Duodenal mucosa (tissue), 2 donors: ENCODE data around the gene GRIK4.

Experiments used
- H3K27ac ChIP-seq: one replicate; pipeline ENCODE4 v1.7.0; 2013; ENCODE audit warnings: low read depth, low read length
- H3K27me3 ChIP-seq, 2 donors: one replicate each; pipeline ENCODE4 v1.7.0; 2013; ENCODE audit warnings: low read length in 2 of 2, control low read depth in 1 of 2; ENCODE audit not compliant: insufficient read depth in 2 of 2, control insufficient read depth in 1 of 2
- H3K36me3 ChIP-seq, 2 donors: one replicate each; pipeline ENCODE4 v1.7.0; 2013; ENCODE audit warnings: low read length in 2 of 2, control low read depth in 1 of 2; ENCODE audit not compliant: insufficient read depth in 2 of 2, control insufficient read depth in 1 of 2
- H3K4me1 ChIP-seq, 2 donors: one replicate each; pipeline ENCODE4 v1.7.0; 2013; ENCODE audit warnings: low read length in 2 of 2, control low read depth in 1 of 2; ENCODE audit not compliant: insufficient read depth in 2 of 2, control insufficient read depth in 1 of 2
- H3K4me3 ChIP-seq, 2 donors: one replicate each; pipeline ENCODE4 v1.7.0; 2013; ENCODE audit warnings: low read length in 2 of 2, low read depth in 1 of 2
- H3K9ac ChIP-seq, 2 donors: one replicate each; pipeline ENCODE4 v1.7.0; 2013; ENCODE audit warnings: low read length in 2 of 2, low read depth in 1 of 2
- H3K9me3 ChIP-seq, 2 donors: one replicate each; pipeline ENCODE4 v1.7.0; 2013; ENCODE audit warnings: low read length in 2 of 2, control low read depth in 1 of 2; ENCODE audit not compliant: control insufficient read depth in 1 of 2

The GRIK4 gene

DNA sequence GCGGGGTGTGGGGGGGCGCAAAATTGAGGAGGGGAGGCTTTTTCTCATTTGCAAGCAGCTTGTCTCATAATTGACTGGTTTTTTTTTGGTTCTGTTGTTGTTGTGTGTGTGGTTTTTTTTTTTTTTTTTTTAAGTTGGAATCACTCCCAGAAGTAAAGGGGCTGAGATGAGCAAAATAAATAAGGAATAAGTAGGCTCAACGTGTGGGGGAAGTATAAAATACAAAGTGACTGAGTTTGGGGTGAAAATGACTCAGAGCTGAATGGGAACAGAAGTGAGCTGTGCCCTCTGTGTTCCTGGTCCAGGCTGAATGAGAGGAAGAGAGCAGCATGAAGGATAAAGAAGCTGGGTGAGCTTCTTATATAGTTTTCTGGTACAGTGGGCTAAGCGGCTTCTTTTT is 90.0 kb downstream of the GRIK4 start:
- H3K9ac ChIP-seq, result no peak overlapping the region

GRCh38 chr11:120603071-120603470 is 91.5 kb downstream of the GRIK4 start:
- Histone ChIP-seq H3K27ac (no peak overlapping the region), H3K36me3 (no peaks in the 10 kb centered on the region), H3K4me3 (no peak overlapping the region), H3K4me1 (no peaks in the 10 kb centered on the region), H3K9ac (no peak overlapping the region), H3K9me3 (no peaks in the 10 kb centered on the region), H3K27me3 (no peaks in the 10 kb centered on the region)

More for the DNA sequence above, 90.0 kb downstream of the GRIK4 start:
- Histone ChIP-seq H3K4me1 (no peaks in the 10 kb centered on the region), H3K9me3 (no peaks in the 10 kb centered on the region), H3K36me3 (no peaks in the 10 kb centered on the region), H3K27me3 (no peaks in the 10 kb centered on the region), H3K27ac (no peak overlapping the region), H3K4me3 (no peak overlapping the region)

DNA sequence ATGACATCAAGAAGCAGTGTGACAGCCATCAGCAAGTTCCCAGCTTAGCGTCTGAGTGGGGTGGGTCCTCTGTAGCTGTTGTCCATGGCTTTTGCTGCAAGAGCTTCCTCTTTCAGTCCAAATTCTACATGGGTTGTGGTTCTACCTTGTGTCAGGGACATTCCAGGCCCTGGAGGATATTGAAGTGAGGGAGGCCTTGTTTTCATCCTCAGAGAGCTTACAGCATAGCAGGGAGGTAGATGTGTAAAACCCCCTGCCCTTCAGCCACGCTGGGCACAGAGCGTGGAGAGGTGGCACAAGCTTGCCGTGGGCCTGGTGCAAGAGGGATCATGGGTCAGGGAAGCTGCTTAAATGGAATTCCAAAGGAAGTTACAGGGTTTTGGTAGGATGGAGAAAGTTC is 93.9 kb downstream of the GRIK4 start:
- Histone ChIP-seq H3K27ac (no peak overlapping the region), H3K9ac (no peak overlapping the region), H3K4me3 (no peak overlapping the region), H3K36me3 (no peaks in the 10 kb centered on the region), H3K4me1 (peaks cover 9 to 12% of the 10 kb centered on the region in 2 donors), H3K27me3 (no peaks in the 10 kb centered on the region), H3K9me3 (no peaks in the 10 kb centered on the region)

- Histone ChIP-seq H3K4me3 (no peak overlapping the region), H3K36me3 (no peaks in the 10 kb centered on the region), H3K27ac (no peak overlapping the region), H3K9me3 (no peaks in the 10 kb centered on the region), H3K4me1 (peaks cover 9 to 12% of the 10 kb centered on the region in 2 donors), H3K9ac (no peak overlapping the region), H3K27me3 (no peaks in the 10 kb centered on the region)
Measured at GRCh38 chr11:120606211-120607010, 94.9 kb downstream of the GRIK4 start.

DNA sequence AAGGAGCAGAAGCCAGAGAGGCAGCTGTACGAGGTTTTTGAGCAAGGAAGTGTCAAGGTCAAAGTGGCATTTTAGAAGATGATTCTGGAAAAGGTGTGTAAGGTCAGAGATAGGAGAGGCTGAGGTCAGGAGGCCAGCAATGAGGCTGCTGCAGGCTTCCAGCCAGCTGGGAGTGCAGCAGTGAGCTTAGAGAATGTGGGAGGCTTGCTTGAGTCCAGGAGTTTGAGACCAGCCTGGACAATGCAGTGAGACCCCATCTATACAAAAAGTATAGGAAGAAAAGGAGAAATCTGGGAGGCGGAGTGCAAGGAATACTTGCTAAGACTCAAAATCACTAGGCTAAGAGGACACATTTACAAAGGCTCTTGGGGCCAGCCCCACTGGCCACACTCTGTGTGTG is 96.5 kb downstream of the GRIK4 start:
- Histone ChIP-seq H3K4me3 (no peak overlapping the region), H3K9me3 (no peaks in the 10 kb centered on the region), H3K27ac (no peak overlapping the region), H3K27me3 (no peaks in the 10 kb centered on the region), H3K9ac (no peak overlapping the region), H3K36me3 (no peaks in the 10 kb centered on the region), H3K4me1 (peaks cover 16 to 19% of the 10 kb centered on the region in 2 donors)

DNA sequence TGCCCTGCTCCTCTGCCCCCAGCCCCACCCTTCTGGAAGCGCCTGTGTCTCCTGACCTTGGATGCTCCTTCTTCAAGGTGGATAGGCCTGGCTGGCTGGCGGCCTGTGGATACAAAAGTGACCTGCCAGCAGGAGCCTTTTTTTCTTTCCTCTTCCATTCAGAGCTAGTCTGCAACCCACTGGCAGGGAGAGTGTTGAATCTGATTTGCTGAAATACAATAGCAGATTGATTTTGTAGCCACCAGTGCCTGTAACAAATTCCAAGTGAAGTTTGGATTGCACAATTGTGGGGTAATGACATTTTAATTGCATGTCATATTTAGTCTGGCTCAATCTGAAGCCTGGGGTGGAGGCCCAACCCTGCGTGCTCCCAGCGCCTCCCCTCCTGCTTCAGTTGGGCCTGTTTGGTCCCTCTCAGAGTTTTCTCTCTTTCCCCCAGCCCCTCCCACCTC is 97.2 kb downstream of the GRIK4 start:
- Histone ChIP-seq H3K27me3 (no peaks in the 10 kb centered on the region), H3K36me3 (no peaks in the 10 kb centered on the region), H3K9me3 (no peaks in the 10 kb centered on the region), H3K4me3 (no peak overlapping the region), H3K9ac (no peak overlapping the region), H3K4me1 (peaks cover 23 to 26% of the 10 kb centered on the region in 2 donors), H3K27ac (no peak overlapping the region)

- Histone ChIP-seq H3K4me1 (peaks cover 25 to 28% of the 10 kb centered on the region in 2 donors), H3K4me3 (no peak overlapping the region), H3K9me3 (no peaks in the 10 kb centered on the region), H3K9ac (no peak overlapping the region), H3K36me3 (no peaks in the 10 kb centered on the region), H3K27me3 (no peaks in the 10 kb centered on the region), H3K27ac (no peak overlapping the region)
Measured at GRCh38 chr11:120610111-120610510, 98.6 kb downstream of the GRIK4 start.

DNA sequence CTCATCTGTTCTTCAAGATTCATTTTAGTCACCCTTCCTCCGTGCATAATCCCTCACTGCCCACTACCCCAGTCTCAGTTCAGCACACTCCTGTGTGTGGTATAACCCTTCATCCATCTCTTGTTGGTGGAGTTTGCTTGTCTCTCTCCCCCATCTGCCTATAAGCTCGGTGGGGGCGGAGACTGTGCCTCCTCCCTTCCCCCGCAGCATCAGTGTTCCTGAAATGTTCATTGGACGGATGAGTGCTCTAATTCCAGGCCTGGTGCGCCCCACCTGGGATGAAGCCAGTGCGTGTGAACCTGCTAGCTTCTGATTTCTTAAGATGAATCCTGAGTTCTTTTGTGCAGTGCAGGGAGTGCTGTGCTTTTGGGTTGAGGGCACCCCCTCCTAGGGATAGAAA is 100.0 kb downstream of the GRIK4 start:
- Histone ChIP-seq H3K36me3 (no peaks in the 10 kb centered on the region), H3K4me3 (no peak overlapping the region), H3K9me3 (no peaks in the 10 kb centered on the region), H3K27ac (no peak overlapping the region), H3K9ac (no peak overlapping the region), H3K27me3 (no peaks in the 10 kb centered on the region), H3K4me1 (peaks cover 25 to 28% of the 10 kb centered on the region in 2 donors)

DNA sequence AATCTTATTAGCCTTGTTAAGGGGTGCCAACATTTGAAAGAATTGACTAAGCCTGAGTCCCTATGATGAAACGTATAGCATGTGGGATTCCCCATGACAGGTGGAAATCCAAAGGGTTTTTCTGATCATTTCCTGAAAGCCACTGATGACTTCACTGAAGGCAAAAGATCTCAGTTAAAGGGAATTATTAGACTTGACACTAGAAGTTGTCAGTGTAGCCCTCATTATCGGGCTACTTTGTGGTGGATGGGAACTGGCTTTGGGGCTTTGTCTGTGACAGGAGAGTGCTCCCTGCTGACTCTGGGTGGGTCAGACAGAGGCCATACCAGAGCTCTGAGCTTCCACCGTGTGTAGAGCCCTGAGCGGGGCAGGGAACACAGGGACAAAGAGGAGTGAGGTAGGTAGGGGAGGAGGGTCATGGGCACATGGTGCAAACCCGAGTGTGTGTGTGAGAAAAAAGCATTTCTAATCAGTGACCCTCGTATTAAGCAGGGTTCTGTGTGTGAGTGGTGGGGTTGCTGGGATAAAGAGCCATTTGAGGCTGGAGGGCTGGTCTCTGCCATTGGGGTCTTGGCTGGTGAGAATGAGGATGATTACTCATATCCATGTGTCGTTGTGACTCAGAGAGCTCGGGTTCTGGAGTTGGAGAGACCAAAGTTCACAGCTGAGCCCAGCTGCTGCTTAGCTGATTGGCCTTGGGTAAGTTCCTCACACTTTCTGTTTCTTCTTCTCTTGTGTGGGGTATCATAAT is 101.1 kb downstream of the GRIK4 start:
- H3K27me3 ChIP-seq, result no peaks in the 10 kb centered on the region
- H3K9ac ChIP-seq, result no peak overlapping the region
- H3K27ac ChIP-seq, result no peak overlapping the region
- H3K36me3 ChIP-seq, result no peaks in the 10 kb centered on the region
- H3K4me3 ChIP-seq, result peak overlapping the region; percentile 26
- peaks cover 25 to 28% of the 10 kb centered on the region in 2 donors for H3K4me1 ChIP-seq
- H3K9me3 ChIP-seq, result no peaks in the 10 kb centered on the region
